ENCODE data around the gene CTTNBP2NL. TPM values are rescaled to one million over a fixed set of nuclear protein-coding genes. Genes with fewer than 3 reads are reported as not detected.

Gene CTTNBP2NL
- polyA plus RNA-seq, 1 experiment, result 17.2 TPM

DNA sequence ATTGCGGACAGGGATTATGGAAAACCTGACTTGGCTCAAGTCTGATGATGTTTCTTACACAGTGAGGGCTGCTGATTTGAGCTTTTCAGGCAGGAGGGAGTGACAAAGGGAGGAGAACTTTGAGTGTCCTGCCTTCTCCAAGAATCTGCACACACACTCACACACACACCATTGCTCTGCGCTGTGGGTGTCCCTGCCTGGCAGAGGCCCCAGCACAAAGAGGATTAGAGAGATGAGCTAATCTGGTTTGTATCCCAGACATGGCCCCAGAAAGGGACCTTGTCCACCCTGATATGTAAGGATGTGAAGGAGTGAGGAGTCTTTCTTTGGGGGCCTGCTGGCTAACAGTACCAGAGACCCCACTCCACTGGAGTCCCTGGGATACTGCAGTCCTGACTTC lies 106.8 kb downstream of the CTTNBP2NL start:
- no peak for DNase-seq (ENCODE audit: low read depth)
- H3K36me3 ChIP-seq (ENCODE audit: control insufficient read depth, insufficient read depth, low read length), result no peaks in the 10 kb centered on the region
- H3K4me3 ChIP-seq (ENCODE audit: low read depth, low read length), result no peak overlapping the region
- POLR2A ChIA-PET, result interaction anchor here (1.2 kb wide), 1 partner anchor 116 kb away, joined by 4 read pairs; the partner anchor contains the start of gene ST7L
- TF ChIP-seq, protein P1, sequence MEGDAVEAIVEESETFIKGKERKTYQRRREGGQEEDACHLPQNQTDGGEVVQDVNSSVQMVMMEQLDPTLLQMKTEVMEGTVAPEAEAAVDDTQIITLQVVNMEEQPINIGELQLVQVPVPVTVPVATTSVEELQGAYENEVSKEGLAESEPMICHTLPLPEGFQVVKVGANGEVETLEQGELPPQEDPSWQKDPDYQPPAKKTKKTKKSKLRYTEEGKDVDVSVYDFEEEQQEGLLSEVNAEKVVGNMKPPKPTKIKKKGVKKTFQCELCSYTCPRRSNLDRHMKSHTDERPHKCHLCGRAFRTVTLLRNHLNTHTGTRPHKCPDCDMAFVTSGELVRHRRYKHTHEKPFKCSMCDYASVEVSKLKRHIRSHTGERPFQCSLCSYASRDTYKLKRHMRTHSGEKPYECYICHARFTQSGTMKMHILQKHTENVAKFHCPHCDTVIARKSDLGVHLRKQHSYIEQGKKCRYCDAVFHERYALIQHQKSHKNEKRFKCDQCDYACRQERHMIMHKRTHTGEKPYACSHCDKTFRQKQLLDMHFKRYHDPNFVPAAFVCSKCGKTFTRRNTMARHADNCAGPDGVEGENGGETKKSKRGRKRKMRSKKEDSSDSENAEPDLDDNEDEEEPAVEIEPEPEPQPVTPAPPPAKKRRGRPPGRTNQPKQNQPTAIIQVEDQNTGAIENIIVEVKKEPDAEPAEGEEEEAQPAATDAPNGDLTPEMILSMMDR (IDR thresholded peaks at IDR 0.05; ENCODE audit: insufficient read depth, low read depth, low read length), result no peak
- CTCF ChIA-PET, result interaction anchor here (1.0 to 3.5 kb wide), 10 partner anchors 10 to 212 kb away, joined by 3 to 56 read pairs (median 10); partner anchors contain the start of gene PPM1J
- H3K27me3 ChIP-seq (ENCODE audit: control insufficient read depth, insufficient read depth, low read length), result no peaks in the 10 kb centered on the region

DNA sequence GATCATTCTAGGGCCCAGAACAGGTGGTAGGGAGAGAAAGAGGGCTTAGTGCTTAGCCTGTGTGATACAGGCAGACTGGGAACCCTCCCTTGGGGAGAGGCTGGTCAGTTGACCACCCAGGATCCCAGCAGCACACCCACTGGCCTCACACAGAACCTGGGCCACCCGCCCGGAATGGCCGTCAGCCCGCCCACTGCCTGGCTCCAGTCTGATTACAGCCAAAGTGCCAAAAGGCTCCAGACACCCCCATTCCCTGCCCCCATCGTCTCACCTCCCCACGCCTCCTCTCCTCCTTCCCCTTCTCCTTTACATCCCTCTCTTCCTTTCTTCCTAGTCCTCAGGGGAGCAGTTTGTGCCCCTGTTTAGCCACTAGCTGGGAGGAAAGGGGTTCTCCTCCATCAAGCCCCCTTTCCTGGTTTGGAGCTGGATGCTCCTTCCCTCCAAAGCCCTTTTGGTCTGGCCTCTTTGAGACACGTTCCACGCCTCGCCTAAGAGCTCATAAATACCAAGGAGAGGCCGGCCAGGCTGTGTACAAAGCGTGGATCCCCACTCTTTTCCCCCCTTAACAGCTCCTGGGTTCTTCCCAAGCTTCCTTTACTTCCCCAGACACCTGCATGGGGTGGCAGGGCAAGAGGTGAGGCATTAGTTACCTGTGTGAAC lies 108.1 kb downstream of the CTTNBP2NL start:
- Histone ChIP-seq H3K27me3 (ENCODE audit: control insufficient read depth, insufficient read depth, low read length) (no peaks in the 10 kb centered on the region; the same call in 1 of the 2 replicates), H3K4me3 (ENCODE audit: low read depth, low read length) (no peak overlapping the region), H3K36me3 (ENCODE audit: control insufficient read depth, insufficient read depth, low read length) (no peaks in the 10 kb centered on the region)
- ChIA-PET POLR2A (no interaction called here), CTCF (interaction anchor here (0.6 to 1.4 kb wide), 2 partner anchors 17 to 107 kb away, joined by 3 read pairs; no protein-coding TSS in a partner anchor)
- no peak for DNase-seq (ENCODE audit: low read depth)
- TF ChIP-seq, protein P1 (IDR thresholded peaks at IDR 0.05; ENCODE audit: insufficient read depth, low read depth, low read length), result no peak

DNA sequence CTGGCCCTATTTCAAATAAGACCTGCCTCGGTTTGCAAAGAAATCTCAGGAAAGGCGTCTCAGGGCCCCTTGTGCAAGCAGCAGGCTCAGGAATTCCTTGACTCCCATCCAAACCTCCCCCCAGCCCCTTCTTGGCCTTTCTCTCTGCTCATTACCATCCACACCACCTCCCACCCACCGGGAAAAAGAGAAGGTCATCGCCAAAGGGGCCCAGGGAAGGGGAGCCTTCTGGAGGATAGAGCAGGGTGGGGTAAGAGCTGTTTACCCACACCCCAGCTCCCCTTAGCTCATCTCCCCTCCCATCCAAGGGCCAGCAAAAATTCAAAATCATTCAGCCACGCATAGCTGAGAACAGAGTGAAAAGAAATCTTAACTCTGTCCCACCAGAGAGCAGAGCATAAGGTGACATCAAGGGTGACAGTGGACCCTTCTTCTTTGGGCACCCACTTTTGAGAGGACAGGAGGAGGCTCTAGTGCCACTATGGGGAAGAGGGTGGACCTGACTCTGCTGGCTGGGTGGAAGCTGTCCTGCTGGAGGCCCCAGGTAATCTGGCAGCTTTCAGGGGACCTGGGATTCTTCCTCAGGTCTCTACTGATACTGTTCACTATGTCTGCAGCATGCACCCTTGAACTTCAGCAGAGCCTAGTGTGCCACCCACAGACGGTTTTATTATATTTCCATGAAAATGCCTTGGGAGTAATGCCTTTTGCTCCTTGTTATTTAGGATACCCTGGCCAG lies 108.8 kb downstream of the CTTNBP2NL start:
- H3K27me3 ChIP-seq (ENCODE audit: control insufficient read depth, insufficient read depth, low read length), result no peaks in the 10 kb centered on the region; the same call in none of the 2 replicates
- no peaks in the 10 kb centered on the region for H3K36me3 ChIP-seq (ENCODE audit: control insufficient read depth, insufficient read depth, low read length)
- no peak overlapping the region for H3K4me3 ChIP-seq (ENCODE audit: low read depth, low read length)
- DNase-seq (ENCODE audit: low read depth), result no peak
- TF ChIP-seq, protein P1 (IDR thresholded peaks at IDR 0.05; ENCODE audit: insufficient read depth, low read depth, low read length), result no peak
- POLR2A ChIA-PET, result no interaction called here
- CTCF ChIA-PET, result interaction anchor here (0.6 to 1.5 kb wide), 4 partner anchors 17 to 114 kb away, joined by 3 to 5 read pairs (median 4); no protein-coding TSS in a partner anchor

DNA sequence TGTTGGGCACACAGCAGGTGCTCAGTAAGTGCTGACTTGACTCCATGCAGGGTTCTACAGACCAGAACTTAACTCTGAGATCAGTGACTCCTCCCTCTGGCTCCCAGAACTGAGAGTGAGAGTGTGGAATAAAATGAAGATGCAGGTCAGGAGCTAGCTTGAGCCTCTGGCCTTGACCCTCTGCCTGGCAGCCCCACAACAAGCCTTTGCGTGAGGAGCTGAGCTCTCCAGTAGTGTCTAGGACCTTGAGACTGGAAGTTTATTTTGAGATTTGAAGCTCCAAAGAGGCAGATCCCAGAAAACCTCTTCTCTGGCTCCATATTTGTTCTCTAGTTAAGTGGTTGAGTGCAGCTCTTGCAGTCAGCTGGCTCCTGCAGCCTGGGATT lies 109.4 kb downstream of the CTTNBP2NL start:
- POLR2A ChIA-PET, result no interaction called here
- no peak overlapping the region for H3K4me3 ChIP-seq (ENCODE audit: low read depth, low read length)
- TF ChIP-seq, protein P1 (IDR thresholded peaks at IDR 0.05; ENCODE audit: insufficient read depth, low read depth, low read length), result no peak
- CTCF ChIA-PET, result interaction anchor here (0.5 to 1.5 kb wide), 4 partner anchors 16 to 568 kb away, joined by 3 to 5 read pairs (median 4); no protein-coding TSS in a partner anchor
- H3K36me3 ChIP-seq (ENCODE audit: control insufficient read depth, insufficient read depth, low read length), result no peaks in the 10 kb centered on the region
- no peak for DNase-seq (ENCODE audit: low read depth)
- no peaks in the 10 kb centered on the region; the same call in none of the 2 replicates for H3K27me3 ChIP-seq (ENCODE audit: control insufficient read depth, insufficient read depth, low read length)

DNA sequence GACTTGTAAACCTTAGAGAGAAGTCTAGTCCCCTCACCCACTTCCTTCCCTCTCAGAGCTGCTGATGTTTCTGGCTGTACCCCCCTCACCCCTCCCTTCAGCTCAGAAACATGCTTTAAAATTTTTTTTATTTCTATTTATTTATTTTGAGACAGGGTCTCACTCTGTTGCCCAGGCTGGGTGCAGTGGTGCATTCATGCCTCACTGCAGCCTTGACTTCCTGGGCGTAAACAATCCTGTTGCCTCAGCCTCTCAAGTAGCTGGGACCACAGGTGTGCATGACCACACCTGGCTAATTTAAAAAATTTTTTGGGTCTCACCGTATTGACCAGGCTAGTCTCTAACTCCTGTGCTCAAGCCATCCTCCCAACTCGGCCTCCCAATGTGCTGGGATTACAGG lies 109.9 kb downstream of the CTTNBP2NL start:
- CTCF ChIA-PET, result interaction anchor here (0.5 to 1.5 kb wide), 3 partner anchors 108 to 568 kb away, joined by 3 to 5 read pairs (median 4); no protein-coding TSS in a partner anchor
- Histone ChIP-seq H3K27me3 (ENCODE audit: control insufficient read depth, insufficient read depth, low read length) (peaks cover 1% of the 10 kb centered on the region), H3K36me3 (ENCODE audit: control insufficient read depth, insufficient read depth, low read length) (no peaks in the 10 kb centered on the region), H3K4me3 (ENCODE audit: low read depth, low read length) (no peak overlapping the region)
- POLR2A ChIA-PET, result no interaction called here
- DNase-seq (ENCODE audit: low read depth), result no peak
- TF ChIP-seq, protein P1 (IDR thresholded peaks at IDR 0.05; ENCODE audit: insufficient read depth, low read depth, low read length), result no peak

Data from BJ (cell line).